ENCODE results near the gene FDXACB1.

Gene FDXACB1

DNA sequence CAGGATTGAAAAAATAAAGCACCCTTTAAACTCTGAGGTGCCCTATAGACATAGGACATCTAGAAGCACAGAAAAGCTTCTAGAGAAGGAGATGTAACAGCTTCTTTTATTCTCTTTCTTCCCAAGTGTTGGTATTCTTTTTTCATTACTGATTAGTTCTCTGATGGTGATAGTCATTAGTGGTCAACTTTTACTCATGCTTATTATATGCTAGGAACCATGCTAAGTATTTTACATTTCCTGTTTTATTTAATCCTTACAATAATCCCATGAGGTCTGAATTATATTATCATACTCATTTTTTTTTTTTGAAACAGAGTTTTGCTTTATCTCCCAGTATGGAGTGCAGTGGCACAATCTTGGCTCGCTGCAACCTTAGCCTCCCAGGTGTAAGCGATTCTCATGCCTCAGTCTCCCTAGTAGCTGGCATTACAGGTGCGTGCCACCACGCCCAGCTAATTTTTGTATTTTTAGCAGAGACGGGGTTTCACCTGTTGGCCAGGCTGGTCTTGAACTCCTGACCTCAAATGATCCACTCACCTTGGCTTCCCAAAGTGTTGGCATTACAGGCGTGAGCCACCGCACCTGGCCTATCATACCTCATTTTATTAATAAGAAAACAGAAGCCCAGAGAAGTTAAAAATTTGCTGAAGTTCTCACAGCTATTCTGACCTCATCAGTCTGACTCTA is 42.7 kb upstream of the FDXACB1 start:
- Histone ChIP-seq H4K20me1 (ENCODE audit: low read depth, low read length) (no peaks in the 10 kb centered on the region), H3F3A (ENCODE audit: insufficient read depth) (no peaks in the 10 kb centered on the region), H3K4me2 (ENCODE audit: low read depth, low read length, poor library complexity, severe bottlenecking) (no peak overlapping the region), H3K4me3 (ENCODE audit: insufficient read depth, low read length, poor library complexity, severe bottlenecking) (no peak overlapping the region), H3K27me3 (ENCODE audit: low read length) (no peaks in the 10 kb centered on the region), H2AFZ (ENCODE audit: low read depth, low read length, severe bottlenecking) (no peak overlapping the region), H3K9me3 (ENCODE audit: insufficient read depth, low read length) (no peaks in the 10 kb centered on the region), H3K36me3 (ENCODE audit: low read length) (no peaks in the 10 kb centered on the region), H3K9ac (ENCODE audit: low read length) (no peak overlapping the region), H3K9me2 (replicated peaks; ENCODE audit: insufficient read depth, low read length) (no peaks in the 10 kb centered on the region), H3K27ac (ENCODE audit: low read depth, low read length) (no peak overlapping the region), H3K79me2 (ENCODE audit: insufficient read depth, low read length) (no peaks in the 10 kb centered on the region)
- TF ChIP-seq EZH2phosphoT487 (conservative IDR thresholded peaks at IDR 0.05; ENCODE audit: low read length) (no peak), CTCF (IDR thresholded peaks at IDR 0.05; ENCODE audit: insufficient read depth, low read length, poor library complexity, severe bottlenecking) (no peak)

DNA sequence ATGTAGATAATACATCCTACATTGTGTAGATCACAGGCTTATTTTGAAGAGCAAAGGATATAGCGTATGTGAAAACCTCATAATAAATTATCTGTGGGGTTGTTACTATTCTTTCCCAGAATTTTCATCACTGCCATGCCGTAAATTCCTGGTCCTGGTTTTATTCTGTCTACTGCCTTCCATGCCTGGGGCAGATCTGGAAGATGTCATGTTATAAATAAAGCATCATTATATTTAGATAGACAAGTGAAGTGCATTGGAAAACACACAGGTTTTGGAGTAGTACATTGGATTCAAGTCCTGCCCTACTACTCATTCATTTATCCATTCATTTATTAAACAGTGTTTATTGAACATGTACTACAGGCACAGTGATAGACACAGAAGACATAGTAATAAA is 41.9 kb upstream of the FDXACB1 start:
- no peaks in the 10 kb centered on the region for H3K36me3 ChIP-seq (ENCODE audit: low read length)
- H3F3A ChIP-seq (ENCODE audit: insufficient read depth), result no peaks in the 10 kb centered on the region
- H2AFZ ChIP-seq (ENCODE audit: low read depth, low read length, severe bottlenecking), result no peak overlapping the region
- H3K79me2 ChIP-seq (ENCODE audit: insufficient read depth, low read length), result no peaks in the 10 kb centered on the region
- no peak overlapping the region for H3K4me2 ChIP-seq (ENCODE audit: low read depth, low read length, poor library complexity, severe bottlenecking)
- H3K9me3 ChIP-seq (ENCODE audit: insufficient read depth, low read length), result no peaks in the 10 kb centered on the region
- H3K27ac ChIP-seq (ENCODE audit: low read depth, low read length), result no peak overlapping the region
- no peak for TF ChIP-seq EZH2phosphoT487 (conservative IDR thresholded peaks at IDR 0.05; ENCODE audit: low read length)
- no peak for TF ChIP-seq CTCF (IDR thresholded peaks at IDR 0.05; ENCODE audit: insufficient read depth, low read length, poor library complexity, severe bottlenecking)
- H4K20me1 ChIP-seq (ENCODE audit: low read depth, low read length), result no peaks in the 10 kb centered on the region
- no peaks in the 10 kb centered on the region for H3K9me2 ChIP-seq (replicated peaks; ENCODE audit: insufficient read depth, low read length)
- no peak overlapping the region for H3K9ac ChIP-seq (ENCODE audit: low read length)
- H3K27me3 ChIP-seq (ENCODE audit: low read length), result no peaks in the 10 kb centered on the region
- H3K4me3 ChIP-seq (ENCODE audit: insufficient read depth, low read length, poor library complexity, severe bottlenecking), result no peak overlapping the region

DNA sequence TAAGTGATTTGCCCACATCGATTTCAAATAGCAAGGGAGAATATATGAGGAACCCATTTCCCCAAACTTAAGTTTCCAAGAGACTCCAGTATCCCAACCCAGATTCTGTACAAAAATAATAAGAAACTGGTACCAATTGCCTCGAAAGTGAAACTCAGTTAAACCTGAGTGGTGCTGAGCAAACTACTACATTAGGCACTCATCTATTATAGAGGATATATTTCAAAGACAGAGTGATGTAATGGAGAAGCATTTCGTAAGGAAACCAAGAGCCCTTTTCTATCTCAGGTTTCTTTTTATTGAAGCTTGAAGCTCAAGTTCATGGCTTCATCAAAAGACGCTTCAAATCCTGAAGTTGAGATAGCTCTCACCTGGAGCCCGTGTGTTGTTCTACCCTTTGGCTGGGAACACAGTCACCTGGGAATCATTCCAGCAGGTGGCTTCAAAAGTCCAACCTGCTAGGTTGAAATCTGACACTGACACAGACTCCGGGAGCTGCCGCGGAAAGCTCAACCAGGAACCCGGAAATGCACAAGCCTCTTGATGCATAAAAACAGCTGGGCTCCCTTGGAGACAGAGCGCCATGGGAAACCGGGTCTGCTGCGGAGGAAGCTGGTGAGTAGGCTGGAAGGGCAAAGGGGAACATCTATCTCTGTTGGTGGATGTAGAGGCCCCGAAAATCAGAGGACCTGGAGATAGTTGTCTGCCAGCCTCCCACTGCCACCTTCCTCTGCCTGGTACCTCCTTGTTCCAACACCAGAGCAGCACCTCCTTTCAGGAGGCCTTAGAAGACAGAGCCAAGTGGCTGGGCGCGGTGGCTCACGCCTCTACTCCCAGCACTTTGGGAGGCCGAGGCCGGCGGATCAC is 39.7 kb upstream of the FDXACB1 start, which contains the start of gene C11orf52:
Gene C11orf52, plus strand, starts transcription at position 524 of the 867 bp plus-strand sequence. Its CDS starts 60 bp downstream, at position 584.
- TF ChIP-seq CTCF (IDR thresholded peaks at IDR 0.05; ENCODE audit: insufficient read depth, low read length, poor library complexity, severe bottlenecking) (no peak), EZH2phosphoT487 (conservative IDR thresholded peaks at IDR 0.05; ENCODE audit: low read length) (no peak)
- no peaks in the 10 kb centered on the region for H3K9me3 ChIP-seq (ENCODE audit: insufficient read depth, low read length)
- H3F3A ChIP-seq (ENCODE audit: insufficient read depth), result no peaks in the 10 kb centered on the region
- no peaks in the 10 kb centered on the region for H3K36me3 ChIP-seq (ENCODE audit: low read length)
- H3K4me3 ChIP-seq (ENCODE audit: insufficient read depth, low read length, poor library complexity, severe bottlenecking), result no peak within 1 kb of the TSS
- no peaks in the 10 kb centered on the region for H3K9me2 ChIP-seq (replicated peaks; ENCODE audit: insufficient read depth, low read length)
- H3K9ac ChIP-seq (ENCODE audit: low read length), result no peak within 1 kb of the TSS
- no peak within 1 kb of the TSS for H3K27ac ChIP-seq (ENCODE audit: low read depth, low read length)
- no peaks in the 10 kb centered on the region for H3K79me2 ChIP-seq (ENCODE audit: insufficient read depth, low read length)
- H4K20me1 ChIP-seq (ENCODE audit: low read depth, low read length), result no peaks in the 10 kb centered on the region
- H2AFZ ChIP-seq (ENCODE audit: low read depth, low read length, severe bottlenecking), result no peak within 1 kb of the TSS
- no peak within 1 kb of the TSS for H3K4me2 ChIP-seq (ENCODE audit: low read depth, low read length, poor library complexity, severe bottlenecking)
- H3K27me3 ChIP-seq (ENCODE audit: low read length), result no peaks in the 10 kb centered on the region
